NT2/D1 (cell line): Measurements from ENCODE around the gene MAML3.

Experiments used
- SUZ12 ChIP-seq: IDR thresholded peaks from 2 replicates; pipeline ENCODE4 v1.6.1; 2011; ENCODE audit not compliant: insufficient read length, insufficient read depth; ENCODE audit errors: extremely low read depth
- YY1 ChIP-seq: IDR thresholded peaks from 2 replicates; pipeline ENCODE4 v1.6.1; 2011; ENCODE audit not compliant: insufficient read length, insufficient read depth
- ZNF274 ChIP-seq: IDR thresholded peaks from 2 replicates; pipeline ENCODE4 v1.6.1; 2011; ENCODE audit warnings: mild to moderate bottlenecking, low read depth, low read length

- TF ChIP-seq YY1 (no peak), ZNF274 (no peak), SUZ12 (no peak)
These were observed 23.3 kb downstream of the MAML3 start for GRCh38 chr4:140130677-140131076.
